Right atrium auricular region (tissue), 2 donors: ENCODE results near the gene JSRP1. TPM values are rescaled to one million over a fixed set of nuclear protein-coding genes. Genes with fewer than 3 reads are reported as not detected.

Source experiments
- DNase-seq: peaks from one replicate; pipeline ENCODE4 v3.0.0-alpha.2; 2019; ENCODE audit warnings: low spot score
- H3K27ac ChIP-seq, 2 donors: fragments of 200-600 bp; sonication (generic); 1 replicate in 1 of 2; 2 replicates in 1 of 2; pipeline ENCODE4 v1.5.1; 2016 to 2019
- H3K27me3 ChIP-seq, 2 donors: fragments of 200-600 bp; sonication (generic); one replicate each; pipeline versions ENCODE4 v1.5.1 to v1.6.0; 2017 to 2019
- H3K36me3 ChIP-seq: fragments of 200-600 bp; sonication (generic); one replicate; pipeline ENCODE4 v1.5.1; 2016
- H3K4me1 ChIP-seq, 2 donors: fragments of 200-600 bp; sonication (generic); one replicate each; pipeline versions ENCODE4 v1.5.1 to v1.6.0; 2017 to 2019
- H3K4me3 ChIP-seq, 2 donors: fragments of 200-600 bp; sonication (generic); 1 replicate in 1 of 2; 2 replicates in 1 of 2; pipeline ENCODE4 v1.5.1; 2017 to 2019; ENCODE audit warnings: mild to moderate bottlenecking in 1 of 2, moderate library complexity in 1 of 2
- H3K9me3 ChIP-seq, 2 donors: fragments of 200-600 bp; sonication (generic); one replicate each; pipeline ENCODE4 v1.5.1; 2019
- total RNA-seq, 2 donors: library from RNA; depleted of rRNA; stranded (reverse); fragments of >200 nt; gene quantifications; one replicate each; pipeline ENCODE4 v1.1.0, GENCODE V29; 2016
- TF ChIP-seq, protein P1 (sequence below), 2 donors: fragments of 200-600 bp; sonication (generic); IDR thresholded peaks; one replicate each; pipeline ENCODE4 v1.5.1; 2019; ENCODE audit warnings: antibody characterized with exemption in 2 of 2

The JSRP1 gene
- total RNA-seq, 2 donors from 2014 or later: 0.39 TPM; not detected in 1

DNA sequence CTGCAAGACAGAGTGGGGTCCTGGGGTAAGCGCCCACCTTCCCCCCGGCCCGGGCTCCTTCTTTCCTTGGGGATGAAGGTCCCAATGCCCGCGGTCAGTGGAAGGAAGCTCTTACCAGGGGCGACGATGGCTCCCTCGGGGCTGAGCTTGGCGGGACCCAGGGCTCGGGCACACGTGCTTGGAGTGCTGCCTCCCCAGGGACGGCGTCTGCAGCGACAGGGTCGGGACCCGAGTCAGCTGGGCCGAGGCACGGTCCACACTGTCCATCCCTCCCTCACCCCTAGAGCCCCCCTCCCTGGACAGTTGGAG, 3.5 kb downstream of the JSRP1 start:
- peak overlapping the region in 1 of 2 donors; percentile 21 for H3K4me3 ChIP-seq
- no peak overlapping the region for H3K27ac ChIP-seq
- H3K27me3 ChIP-seq: peaks cover 17 to 33% of the 10 kb centered on the region in 2 donors

DNA sequence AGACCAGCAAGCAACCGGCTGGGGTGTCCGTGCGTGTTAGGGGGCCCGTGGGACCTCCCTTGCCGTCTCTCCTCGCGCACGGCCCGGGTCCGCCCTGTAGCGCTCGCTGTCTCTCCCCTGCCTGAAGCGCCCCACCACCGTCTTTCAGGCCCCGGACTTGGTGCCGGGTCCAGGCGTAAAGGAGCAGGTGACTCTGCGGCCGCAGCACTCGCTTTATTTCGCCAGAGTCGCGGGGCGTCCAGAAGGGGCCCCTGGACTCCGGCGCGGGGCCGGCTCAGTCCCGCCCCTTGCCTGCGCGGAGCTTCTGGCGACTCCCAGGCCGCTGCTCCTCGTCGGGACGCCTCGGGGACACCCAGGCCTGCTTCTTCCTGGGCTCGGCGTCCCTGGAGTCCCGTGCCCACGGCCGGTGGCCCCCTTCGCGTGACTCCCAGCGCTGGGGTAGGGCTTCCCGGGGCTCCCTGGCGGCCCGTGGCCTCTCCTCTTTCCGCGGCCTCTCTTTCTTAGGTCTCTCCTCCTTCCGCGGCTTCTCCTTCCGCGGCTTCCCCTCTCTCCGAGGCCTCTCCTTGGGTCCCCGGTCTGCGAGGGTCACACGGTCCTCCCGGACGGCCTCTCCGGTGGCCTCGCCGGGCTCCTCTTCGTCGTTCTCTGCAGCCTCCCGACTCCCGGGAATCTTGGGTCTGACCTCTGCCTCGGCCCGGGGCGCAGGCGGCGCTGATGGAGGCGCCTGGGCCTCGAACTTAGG, 4.0 kb downstream of the JSRP1 start:
- no peak for DNase-seq
- TF ChIP-seq, protein P1, sequence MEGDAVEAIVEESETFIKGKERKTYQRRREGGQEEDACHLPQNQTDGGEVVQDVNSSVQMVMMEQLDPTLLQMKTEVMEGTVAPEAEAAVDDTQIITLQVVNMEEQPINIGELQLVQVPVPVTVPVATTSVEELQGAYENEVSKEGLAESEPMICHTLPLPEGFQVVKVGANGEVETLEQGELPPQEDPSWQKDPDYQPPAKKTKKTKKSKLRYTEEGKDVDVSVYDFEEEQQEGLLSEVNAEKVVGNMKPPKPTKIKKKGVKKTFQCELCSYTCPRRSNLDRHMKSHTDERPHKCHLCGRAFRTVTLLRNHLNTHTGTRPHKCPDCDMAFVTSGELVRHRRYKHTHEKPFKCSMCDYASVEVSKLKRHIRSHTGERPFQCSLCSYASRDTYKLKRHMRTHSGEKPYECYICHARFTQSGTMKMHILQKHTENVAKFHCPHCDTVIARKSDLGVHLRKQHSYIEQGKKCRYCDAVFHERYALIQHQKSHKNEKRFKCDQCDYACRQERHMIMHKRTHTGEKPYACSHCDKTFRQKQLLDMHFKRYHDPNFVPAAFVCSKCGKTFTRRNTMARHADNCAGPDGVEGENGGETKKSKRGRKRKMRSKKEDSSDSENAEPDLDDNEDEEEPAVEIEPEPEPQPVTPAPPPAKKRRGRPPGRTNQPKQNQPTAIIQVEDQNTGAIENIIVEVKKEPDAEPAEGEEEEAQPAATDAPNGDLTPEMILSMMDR (IDR thresholded peaks at IDR 0.05): no peak
- H3K4me1 ChIP-seq: peaks cover 0 to 51% of the 10 kb centered on the region in 2 donors
- peaks cover 17 to 33% of the 10 kb centered on the region in 2 donors for H3K27me3 ChIP-seq
- no peak overlapping the region for H3K27ac ChIP-seq
- H3K36me3 ChIP-seq: peaks cover 17% of the 10 kb centered on the region
- peak overlapping the region in 1 of 2 donors; percentile 21 for H3K4me3 ChIP-seq
- no peaks in the 10 kb centered on the region for H3K9me3 ChIP-seq

More for the DNA sequence above, 3.5 kb downstream of the JSRP1 start:
- Histone ChIP-seq H3K9me3 (no peaks in the 10 kb centered on the region), H3K4me1 (peaks cover 0 to 46% of the 10 kb centered on the region in 2 donors), H3K36me3 (peaks cover 11% of the 10 kb centered on the region)
- TF ChIP-seq, protein P1 (IDR thresholded peaks at IDR 0.05): no peak
- no peak for DNase-seq

DNA sequence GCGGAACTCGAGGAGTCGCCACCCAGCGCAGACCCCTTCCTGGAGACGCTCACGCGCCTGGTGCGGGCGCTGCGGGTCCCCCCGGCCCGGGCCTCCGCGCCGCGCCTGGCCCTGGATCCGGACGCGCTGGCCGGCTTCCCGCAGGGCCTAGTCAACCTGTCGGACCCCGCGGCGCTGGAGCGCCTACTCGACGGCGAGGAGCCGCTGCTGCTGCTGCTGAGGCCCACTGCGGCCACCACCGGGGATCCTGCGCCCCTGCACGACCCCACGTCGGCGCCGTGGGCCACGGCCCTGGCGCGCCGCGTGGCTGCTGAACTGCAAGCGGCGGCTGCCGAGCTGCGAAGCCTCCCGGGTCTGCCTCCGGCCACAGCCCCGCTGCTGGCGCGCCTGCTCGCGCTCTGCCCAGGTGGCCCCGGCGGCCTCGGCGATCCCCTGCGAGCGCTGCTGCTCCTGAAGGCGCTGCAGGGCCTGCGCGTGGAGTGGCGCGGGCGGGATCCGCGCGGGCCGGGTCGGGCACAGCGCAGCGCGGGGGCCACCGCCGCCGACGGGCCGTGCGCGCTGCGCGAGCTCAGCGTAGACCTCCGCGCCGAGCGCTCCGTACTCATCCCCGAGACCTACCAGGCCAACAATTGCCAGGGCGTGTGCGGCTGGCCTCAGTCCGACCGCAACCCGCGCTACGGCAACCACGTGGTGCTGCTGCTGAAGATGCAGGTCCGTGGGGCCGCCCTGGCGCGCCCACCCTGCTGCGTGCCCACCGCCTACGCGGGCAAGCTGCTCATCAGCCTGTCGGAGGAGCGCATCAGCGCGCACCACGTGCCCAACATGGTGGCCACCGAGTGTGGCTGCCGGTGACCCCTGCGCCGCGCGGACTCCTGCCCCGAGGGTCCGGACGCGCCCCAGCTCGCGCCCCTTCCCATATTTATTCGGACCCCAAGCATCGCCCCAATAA, 4.8 kb downstream of the JSRP1 start:
- peaks cover 25% of the 10 kb centered on the region for H3K36me3 ChIP-seq
- peak overlapping the region in 1 of 2 donors; percentile 21 for H3K4me3 ChIP-seq
- no peak for DNase-seq
- no peak overlapping the region for H3K27ac ChIP-seq
- no peaks in the 10 kb centered on the region for H3K9me3 ChIP-seq
- H3K27me3 ChIP-seq: peaks cover 17 to 33% of the 10 kb centered on the region in 2 donors
- H3K4me1 ChIP-seq: peaks cover 0 to 58% of the 10 kb centered on the region in 2 donors
- TF ChIP-seq, protein P1 (IDR thresholded peaks at IDR 0.05): no peak

DNA sequence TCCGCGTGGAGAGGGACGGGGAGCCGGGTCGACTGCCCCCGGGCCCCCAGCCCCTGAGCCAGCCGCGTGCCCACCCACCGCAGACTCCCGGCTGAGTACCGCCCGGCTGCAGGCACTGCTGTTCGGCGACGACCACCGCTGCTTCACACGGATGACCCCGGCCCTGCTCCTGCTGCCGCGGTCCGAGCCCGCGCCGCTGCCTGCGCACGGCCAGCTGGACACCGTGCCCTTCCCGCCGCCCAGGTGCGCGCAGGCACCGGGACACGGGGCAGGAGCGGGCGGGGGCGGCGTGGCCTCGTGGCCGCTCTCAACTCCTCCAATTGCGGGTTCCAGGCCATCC, 5.5 kb downstream of the JSRP1 start:
- no peak overlapping the region for H3K27ac ChIP-seq
- peak overlapping the region in 1 of 2 donors; percentile 9 for H3K4me3 ChIP-seq
- TF ChIP-seq, protein P1 (IDR thresholded peaks at IDR 0.05): no peak
- peaks cover 0 to 58% of the 10 kb centered on the region in 2 donors for H3K4me1 ChIP-seq
- H3K9me3 ChIP-seq: no peaks in the 10 kb centered on the region
- H3K27me3 ChIP-seq: peaks cover 17 to 33% of the 10 kb centered on the region in 2 donors
- H3K36me3 ChIP-seq: peaks cover 32% of the 10 kb centered on the region
- no peak for DNase-seq

DNA sequence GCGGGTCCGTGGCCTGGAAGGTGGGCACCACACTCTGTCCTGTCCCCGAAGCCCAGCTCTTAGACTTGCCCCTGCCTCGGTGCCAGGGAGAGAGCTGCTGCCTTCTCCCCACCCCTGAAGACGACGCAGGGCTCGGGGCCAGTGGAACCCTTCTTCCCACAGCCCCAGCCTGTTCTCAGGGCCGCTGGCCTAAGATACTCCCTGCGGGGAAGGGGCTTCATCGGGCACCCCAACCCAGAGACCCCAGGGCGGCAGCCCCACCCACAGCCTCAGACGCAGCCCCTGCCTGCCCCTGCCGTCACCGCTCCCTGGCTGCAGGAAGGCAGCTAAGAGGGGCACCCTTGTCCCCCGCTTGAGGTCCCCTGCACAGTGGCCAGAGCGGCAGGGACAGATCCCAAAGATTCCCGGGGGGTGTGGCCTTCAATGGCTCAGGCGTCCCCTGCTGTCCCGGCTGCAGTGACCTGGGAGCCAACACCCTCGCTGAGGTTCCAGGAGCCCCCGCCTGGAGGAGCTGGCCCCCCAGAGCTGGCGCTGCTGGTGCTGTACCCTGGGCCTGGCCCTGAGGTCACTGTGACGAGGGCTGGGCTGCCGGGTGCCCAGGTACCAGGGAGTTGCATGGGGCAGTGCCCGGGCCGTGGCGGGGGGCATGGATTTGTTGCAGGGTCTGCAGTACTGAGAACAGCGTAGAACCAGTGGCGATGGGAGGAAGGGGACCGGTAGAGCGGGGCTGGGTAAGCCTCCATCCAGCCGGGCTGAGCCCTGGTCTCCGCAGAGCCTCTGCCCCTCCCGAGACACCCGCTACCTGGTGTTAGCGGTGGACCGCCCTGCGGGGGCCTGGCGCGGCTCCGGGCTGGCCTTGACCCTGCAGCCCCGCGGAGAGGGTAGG, 6.1 kb downstream of the JSRP1 start:
- Histone ChIP-seq H3K9me3 (no peaks in the 10 kb centered on the region), H3K4me3 (no peak overlapping the region), H3K27me3 (peaks cover 17 to 33% of the 10 kb centered on the region in 2 donors), H3K27ac (no peak overlapping the region), H3K36me3 (peaks cover 38% of the 10 kb centered on the region), H3K4me1 (peaks cover 0 to 58% of the 10 kb centered on the region in 2 donors)
- DNase-seq: no peak
- TF ChIP-seq, protein P1 (IDR thresholded peaks at IDR 0.05): no peak
